ENCODE results near the gene CCND3. TPM values are rescaled to one million over a fixed set of nuclear protein-coding genes. Genes with fewer than 3 reads are reported as not detected.

Gene CCND3
- total and polyA plus RNA-seq, 2 experiments from 2014 or later = 19.7 to 30.9 TPM

DNA sequence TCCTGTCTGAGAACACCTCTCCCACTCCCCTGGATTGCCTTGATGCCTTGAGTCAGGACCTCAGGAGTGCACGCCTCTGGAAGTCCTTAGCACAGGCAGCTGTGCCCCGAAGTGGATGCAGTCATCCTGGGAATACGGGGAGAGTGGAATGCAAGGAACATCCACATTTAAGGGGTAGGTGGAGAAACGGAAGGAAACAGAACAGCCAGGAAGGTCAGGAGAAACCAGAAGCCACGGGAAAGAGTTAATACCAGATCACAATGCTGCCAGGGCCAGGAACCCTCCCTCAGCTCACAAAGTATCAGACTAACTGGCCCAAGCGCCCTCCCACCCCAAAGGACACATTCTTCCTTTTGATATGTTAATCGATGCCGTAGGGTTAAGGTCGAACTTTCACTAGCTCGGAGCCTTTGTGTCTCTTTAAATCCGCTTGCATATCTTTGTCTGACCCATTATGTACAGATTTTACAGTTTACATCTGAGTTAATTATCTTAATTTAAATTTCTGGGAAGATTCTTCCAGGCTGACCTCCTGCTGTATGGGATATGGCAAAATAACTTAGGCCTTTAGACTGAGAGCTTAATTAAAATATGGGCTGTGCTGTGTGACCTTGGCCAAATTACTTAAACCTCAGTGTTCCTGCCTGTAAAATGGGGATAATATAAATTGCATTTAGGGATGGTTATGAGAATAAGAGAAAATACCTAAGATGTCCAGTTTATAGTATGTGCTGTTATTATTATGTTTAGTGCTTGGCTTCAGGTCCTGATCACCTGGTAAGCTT, 24.0 kb upstream of the CCND3 start (continued):
- TF ChIP-seq, protein P1, sequence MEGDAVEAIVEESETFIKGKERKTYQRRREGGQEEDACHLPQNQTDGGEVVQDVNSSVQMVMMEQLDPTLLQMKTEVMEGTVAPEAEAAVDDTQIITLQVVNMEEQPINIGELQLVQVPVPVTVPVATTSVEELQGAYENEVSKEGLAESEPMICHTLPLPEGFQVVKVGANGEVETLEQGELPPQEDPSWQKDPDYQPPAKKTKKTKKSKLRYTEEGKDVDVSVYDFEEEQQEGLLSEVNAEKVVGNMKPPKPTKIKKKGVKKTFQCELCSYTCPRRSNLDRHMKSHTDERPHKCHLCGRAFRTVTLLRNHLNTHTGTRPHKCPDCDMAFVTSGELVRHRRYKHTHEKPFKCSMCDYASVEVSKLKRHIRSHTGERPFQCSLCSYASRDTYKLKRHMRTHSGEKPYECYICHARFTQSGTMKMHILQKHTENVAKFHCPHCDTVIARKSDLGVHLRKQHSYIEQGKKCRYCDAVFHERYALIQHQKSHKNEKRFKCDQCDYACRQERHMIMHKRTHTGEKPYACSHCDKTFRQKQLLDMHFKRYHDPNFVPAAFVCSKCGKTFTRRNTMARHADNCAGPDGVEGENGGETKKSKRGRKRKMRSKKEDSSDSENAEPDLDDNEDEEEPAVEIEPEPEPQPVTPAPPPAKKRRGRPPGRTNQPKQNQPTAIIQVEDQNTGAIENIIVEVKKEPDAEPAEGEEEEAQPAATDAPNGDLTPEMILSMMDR (conservative IDR thresholded peaks at IDR 0.05; ENCODE audit: low read depth in 2 of 2) = no peak
- TF ChIP-seq EZH2 (IDR thresholded peaks at IDR 0.05; ENCODE audit: low read depth, unreplicated experiment) (no peak), POLR2AphosphoS5 (IDR thresholded peaks at IDR 0.05; ENCODE audit: low read depth) (0 out of 2 replicates have a peak, but pooled peaks have one; percentile 26), STAT1 (IDR thresholded peaks at IDR 0.05; ENCODE audit: unreplicated experiment) (no peak), JUNB (IDR thresholded peaks at IDR 0.05; ENCODE audit: unreplicated experiment) (no peak)
- TF ChIP-seq, protein P2, sequence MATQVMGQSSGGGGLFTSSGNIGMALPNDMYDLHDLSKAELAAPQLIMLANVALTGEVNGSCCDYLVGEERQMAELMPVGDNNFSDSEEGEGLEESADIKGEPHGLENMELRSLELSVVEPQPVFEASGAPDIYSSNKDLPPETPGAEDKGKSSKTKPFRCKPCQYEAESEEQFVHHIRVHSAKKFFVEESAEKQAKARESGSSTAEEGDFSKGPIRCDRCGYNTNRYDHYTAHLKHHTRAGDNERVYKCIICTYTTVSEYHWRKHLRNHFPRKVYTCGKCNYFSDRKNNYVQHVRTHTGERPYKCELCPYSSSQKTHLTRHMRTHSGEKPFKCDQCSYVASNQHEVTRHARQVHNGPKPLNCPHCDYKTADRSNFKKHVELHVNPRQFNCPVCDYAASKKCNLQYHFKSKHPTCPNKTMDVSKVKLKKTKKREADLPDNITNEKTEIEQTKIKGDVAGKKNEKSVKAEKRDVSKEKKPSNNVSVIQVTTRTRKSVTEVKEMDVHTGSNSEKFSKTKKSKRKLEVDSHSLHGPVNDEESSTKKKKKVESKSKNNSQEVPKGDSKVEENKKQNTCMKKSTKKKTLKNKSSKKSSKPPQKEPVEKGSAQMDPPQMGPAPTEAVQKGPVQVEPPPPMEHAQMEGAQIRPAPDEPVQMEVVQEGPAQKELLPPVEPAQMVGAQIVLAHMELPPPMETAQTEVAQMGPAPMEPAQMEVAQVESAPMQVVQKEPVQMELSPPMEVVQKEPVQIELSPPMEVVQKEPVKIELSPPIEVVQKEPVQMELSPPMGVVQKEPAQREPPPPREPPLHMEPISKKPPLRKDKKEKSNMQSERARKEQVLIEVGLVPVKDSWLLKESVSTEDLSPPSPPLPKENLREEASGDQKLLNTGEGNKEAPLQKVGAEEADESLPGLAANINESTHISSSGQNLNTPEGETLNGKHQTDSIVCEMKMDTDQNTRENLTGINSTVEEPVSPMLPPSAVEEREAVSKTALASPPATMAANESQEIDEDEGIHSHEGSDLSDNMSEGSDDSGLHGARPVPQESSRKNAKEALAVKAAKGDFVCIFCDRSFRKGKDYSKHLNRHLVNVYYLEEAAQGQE (IDR thresholded peaks at IDR 0.05; ENCODE audit: unreplicated experiment) = no peak

DNA sequence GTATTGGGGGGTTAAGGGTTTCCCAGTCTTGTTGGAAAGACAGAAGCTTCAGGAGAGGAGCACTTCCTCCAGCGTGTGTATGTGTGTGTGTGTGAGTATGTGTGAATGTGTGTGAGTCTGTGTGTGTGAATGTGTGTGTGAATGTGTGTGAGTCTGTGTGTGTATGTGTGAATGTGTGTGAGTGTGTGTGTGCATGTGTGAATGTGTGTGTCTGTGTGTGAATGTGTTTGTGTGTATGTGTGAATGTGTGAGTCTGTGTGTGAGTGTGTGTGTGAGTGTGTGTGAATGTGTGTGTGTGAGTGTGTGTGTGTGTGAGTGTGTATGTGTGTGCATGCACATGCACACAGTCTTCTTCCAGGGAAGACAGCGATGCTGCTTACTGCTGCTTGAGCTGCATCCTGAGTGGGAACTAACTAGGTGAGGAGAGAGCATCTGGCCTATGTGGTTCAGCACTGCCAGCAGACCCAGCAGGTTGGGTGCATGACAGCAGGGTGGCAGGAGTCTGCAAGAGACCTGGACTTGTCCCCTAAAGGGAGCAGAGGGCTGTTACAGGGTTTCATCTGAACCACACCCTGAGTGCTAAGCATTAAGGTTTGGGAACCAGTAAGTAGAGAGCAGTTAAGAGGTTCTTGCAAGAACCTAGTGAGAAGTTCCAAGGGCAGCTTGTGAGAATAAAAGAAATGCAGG, 22.7 kb upstream of the CCND3 start:
- H3K9me3 Mint-ChIP-seq = no peaks in the 10 kb centered on the region; the same call in 2 of the 3 replicates
- H3K27me3 ChIP-seq (ENCODE audit: insufficient read depth) = no peaks in the 10 kb centered on the region
- peak; percentile 4; the same call in 2 of the 3 replicates for ATAC-seq
- peaks cover 7% of the 10 kb centered on the region for H3K27me3 Mint-ChIP-seq (ENCODE audit: insufficient read depth, low read depth, poor library complexity)
- 0 out of 2 replicates have a peak, but pooled peaks cover 6% of the 10 kb centered on the region for H3K9me2 ChIP-seq (ENCODE audit: insufficient read depth)
- TF ChIP-seq EZH2 (IDR thresholded peaks at IDR 0.05; ENCODE audit: low read depth, unreplicated experiment) (no peak), JUNB (IDR thresholded peaks at IDR 0.05; ENCODE audit: unreplicated experiment) (no peak), POLR2AphosphoS5 (IDR thresholded peaks at IDR 0.05; ENCODE audit: low read depth) (no peak)
- peaks cover 27% of the 10 kb centered on the region for H3K4me1 ChIP-seq (ENCODE audit: insufficient read depth)
- no peaks in the 10 kb centered on the region for H3K36me3 Mint-ChIP-seq (ENCODE audit: low read depth)
- no peak overlapping the region for H3K4me3 ChIP-seq
- H3K79me2 ChIP-seq (replicated peaks; ENCODE audit: insufficient read depth) = no peaks in the 10 kb centered on the region
- no peak for DNase-seq (ENCODE audit: low spot score)
- no peak overlapping the region for H2AFZ ChIP-seq
- no peak overlapping the region for H3K4me3 Mint-ChIP-seq
- 0 out of 2 replicates have a peak, but pooled peaks cover 2% of the 10 kb centered on the region for H3F3A ChIP-seq (replicated peaks; ENCODE audit: low read depth)
- peak overlapping the region; percentile 4; the same call in 1 of the 2 replicates for H3K27ac Mint-ChIP-seq
- no peaks in the 10 kb centered on the region for H4K20me1 ChIP-seq (replicated peaks; ENCODE audit: insufficient read depth)
- H3K27ac ChIP-seq (ENCODE audit: low read depth) = peak overlapping the region; percentile 98
- H3K4me1 Mint-ChIP-seq = peaks cover 45% of the 10 kb centered on the region
- 0 out of 2 replicates have a peak overlapping the region, but pooled peaks have one; percentile 64 for H3K4me2 ChIP-seq
- no peaks in the 10 kb centered on the region for H3K36me3 ChIP-seq (ENCODE audit: insufficient read depth)
